Neural progenitor cell (in vitro differentiated cells): Measurements from ENCODE around the gene LEKR1. TPM values are rescaled to one million over a fixed set of nuclear protein-coding genes. Genes with fewer than 3 reads are reported as not detected.

Source experiments
- DNase-seq: peaks from one replicate; pipeline ENCODE4 v3.0.0-alpha.2; 2016; ENCODE audit warnings: low spot score
- H2AFZ ChIP-seq: fragments of 200-600 bp; sonication (generic); replicated peaks from 2 replicates; pipeline ENCODE4 v1.6.1; 2016; ENCODE audit warnings: antibody characterized with exemption
- H3F3A ChIP-seq: fragments of 200-600 bp; sonication (generic); 2 replicates; pipeline ENCODE4 v1.6.1; 2016; ENCODE audit warnings: antibody characterized with exemption, low read depth
- H3K27ac ChIP-seq: fragments of 200-600 bp; sonication (generic); 2 replicates; pipeline ENCODE4 v1.5.1; 2016; ENCODE audit warnings: mild to moderate bottlenecking
- H3K27me3 ChIP-seq: fragments of 200-600 bp; sonication (generic); 2 replicates; pipeline ENCODE4 v1.6.1; 2016; ENCODE audit warnings: mild to moderate bottlenecking, moderate library complexity
- H3K36me3 ChIP-seq: fragments of 200-600 bp; sonication (generic); 2 replicates; pipeline ENCODE4 v1.5.1; 2016
- H3K4me1 ChIP-seq: fragments of 200-600 bp; sonication (generic); 2 replicates; pipeline ENCODE4 v1.6.1; 2016; ENCODE audit warnings: mixed run types
- H3K4me2 ChIP-seq: fragments of 200-600 bp; sonication (generic); 2 replicates; pipeline ENCODE4 v1.6.1; 2016
- H3K4me3 ChIP-seq: fragments of 200-600 bp; sonication (generic); 2 replicates; pipeline ENCODE4 v1.5.1; 2016
- H3K79me2 ChIP-seq: fragments of 200-600 bp; sonication (generic); 2 replicates; pipeline ENCODE4 v1.6.1; 2016; ENCODE audit warnings: low read depth
- H3K9ac ChIP-seq: fragments of 200-600 bp; sonication (generic); 2 replicates; pipeline ENCODE4 v1.6.1; 2016
- H3K9me3 ChIP-seq: fragments of 200-600 bp; sonication (generic); 2 replicates; pipeline ENCODE4 v1.5.1; 2016; ENCODE audit warnings: low read depth
- H4K20me1 ChIP-seq: fragments of 200-600 bp; sonication (generic); 2 replicates; pipeline ENCODE4 v1.6.1; 2016; ENCODE audit warnings: low read depth
- H3K27ac Mint-ChIP-seq: 3 replicates; pipeline ENCODE4 v1.8.0; 2021; ENCODE audit warnings: mixed read lengths
- H3K27me3 Mint-ChIP-seq: 2 replicates; pipeline ENCODE4 v1.8.0; 2022; ENCODE audit warnings: low read depth, mild to moderate bottlenecking, inconsistent platforms, moderate library complexity, mixed read lengths; ENCODE audit not compliant: insufficient read depth
- H3K36me3 Mint-ChIP-seq: 3 replicates; pipeline ENCODE4 v1.8.0; 2021; ENCODE audit warnings: mixed read lengths
- H3K4me1 Mint-ChIP-seq: 3 replicates; pipeline ENCODE4 v1.8.0; 2021; ENCODE audit warnings: mixed read lengths
- H3K4me3 Mint-ChIP-seq: 3 replicates; pipeline ENCODE4 v1.8.0; 2021; ENCODE audit warnings: mild to moderate bottlenecking, moderate library complexity, mixed read lengths
- H3K9me3 Mint-ChIP-seq: 3 replicates; pipeline ENCODE4 v1.8.0; 2020; ENCODE audit warnings: mixed read lengths
- CTCF ChIP-seq: fragments of 200-600 bp; sonication (generic); IDR thresholded peaks from 2 replicates; pipeline ENCODE4 v1.5.1; 2017; ENCODE audit warnings: antibody characterized with exemption, mild to moderate bottlenecking
- EZH2 ChIP-seq: fragments of 200-600 bp; sonication (generic); IDR thresholded peaks from 2 replicates; pipeline ENCODE4 v1.6.1; 2017; ENCODE audit warnings: antibody characterized with exemption, mild to moderate bottlenecking, moderate library complexity
- EZH2phosphoT487 ChIP-seq: fragments of 200-600 bp; sonication (generic); IDR thresholded peaks from 2 replicates; pipeline ENCODE4 v1.6.1; 2017; ENCODE audit warnings: antibody characterized with exemption
- total RNA-seq: library from RNA; depleted of rRNA; stranded (reverse); fragments of >200 nt; gene quantifications from 2 replicates; pipeline ENCODE4 v1.2.3, GENCODE V29; 2015; ENCODE audit warnings: low replicate concordance

The LEKR1 gene
- total RNA-seq, 1 donor from 2014 or later = 1.9 TPM

GRCh38 chr3:156915372-156915771, 89.2 kb downstream of the LEKR1 start:
- H3K27me3 Mint-ChIP-seq = no peaks in the 10 kb centered on the region
- H3K4me1 ChIP-seq = peaks cover 10% of the 10 kb centered on the region
- H3K9ac ChIP-seq = no peak overlapping the region
- peaks cover 5% of the 10 kb centered on the region for H3K4me1 Mint-ChIP-seq
- H2AFZ ChIP-seq = no peak overlapping the region
- no peaks in the 10 kb centered on the region for H3F3A ChIP-seq
- no peaks in the 10 kb centered on the region for H3K36me3 Mint-ChIP-seq
- H3K9me3 ChIP-seq = no peaks in the 10 kb centered on the region
- H3K4me3 ChIP-seq = no peak overlapping the region
- H3K4me2 ChIP-seq = no peak overlapping the region
- H3K36me3 ChIP-seq = no peaks in the 10 kb centered on the region
- DNase-seq = no peak
- no peak overlapping the region for H3K27ac ChIP-seq
- H3K79me2 ChIP-seq = no peaks in the 10 kb centered on the region
- peaks cover 3% of the 10 kb centered on the region for H3K9me3 Mint-ChIP-seq
- no peak overlapping the region for H3K27ac Mint-ChIP-seq
- H4K20me1 ChIP-seq = no peaks in the 10 kb centered on the region
- TF ChIP-seq EZH2 (no peak), CTCF (no peak)
- H3K4me3 Mint-ChIP-seq = no peak overlapping the region
- H3K27me3 ChIP-seq = no peaks in the 10 kb centered on the region

- H2AFZ ChIP-seq = peak overlapping the region; percentile 22
- no peak for TF ChIP-seq CTCF
- TF ChIP-seq EZH2phosphoT487 = no peak
- no peak for TF ChIP-seq EZH2
- peaks cover 5% of the 10 kb centered on the region for H3K4me1 Mint-ChIP-seq
These were observed 92.6 kb downstream of the LEKR1 start for GRCh38 chr3:156918746-156919145.

GRCh38 chr3:156919818-156920217, 93.7 kb downstream of the LEKR1 start:
- Mint-ChIP-seq H3K36me3 (no peaks in the 10 kb centered on the region), H3K27ac (no peak overlapping the region), H3K4me3 (no peak overlapping the region), H3K4me1 (peaks cover 5% of the 10 kb centered on the region), H3K27me3 (no peaks in the 10 kb centered on the region), H3K9me3 (peaks cover 9% of the 10 kb centered on the region)
- Histone ChIP-seq H4K20me1 (no peaks in the 10 kb centered on the region), H3K4me2 (no peak overlapping the region), H3K9ac (no peak overlapping the region), H3K36me3 (no peaks in the 10 kb centered on the region), H3K9me3 (no peaks in the 10 kb centered on the region), H2AFZ (no peak overlapping the region), H3K27ac (no peak overlapping the region), H3F3A (no peaks in the 10 kb centered on the region), H3K79me2 (no peaks in the 10 kb centered on the region), H3K27me3 (no peaks in the 10 kb centered on the region), H3K4me3 (no peak overlapping the region), H3K4me1 (peaks cover 10% of the 10 kb centered on the region)
- TF ChIP-seq EZH2 (no peak), EZH2phosphoT487 (no peak), CTCF (no peak)
- DNase-seq = no peak

More at GRCh38 chr3:156918746-156919145, 92.6 kb downstream of the LEKR1 start:
- Histone ChIP-seq H3K27ac (no peak overlapping the region), H3F3A (no peaks in the 10 kb centered on the region), H4K20me1 (no peaks in the 10 kb centered on the region), H3K79me2 (no peaks in the 10 kb centered on the region), H3K9me3 (no peaks in the 10 kb centered on the region), H3K4me3 (no peak overlapping the region), H3K36me3 (no peaks in the 10 kb centered on the region), H3K4me2 (peak overlapping the region; percentile 41), H3K27me3 (no peaks in the 10 kb centered on the region), H3K4me1 (peaks cover 10% of the 10 kb centered on the region), H3K9ac (no peak overlapping the region)
- Mint-ChIP-seq H3K27me3 (no peaks in the 10 kb centered on the region), H3K27ac (no peak overlapping the region), H3K4me3 (no peak overlapping the region), H3K36me3 (no peaks in the 10 kb centered on the region), H3K9me3 (peaks cover 3% of the 10 kb centered on the region)
- DNase-seq = peak; percentile 40
